SU-DHL-6 (cell line): ENCODE results near the gene RAB11FIP3.

ENCODE experiments used
- CTCF ChIP-seq: fragments of 200-600 bp; sonication (generic); IDR thresholded peaks from one replicate; pipeline ENCODE4 v1.5.1; 2017; ENCODE audit warnings: antibody characterized with exemption, mild to moderate bottlenecking, low read length, moderate library complexity; ENCODE audit not compliant: insufficient read depth, poor library complexity, severe bottlenecking
- EZH2phosphoT487 ChIP-seq: fragments of 200-600 bp; sonication (generic), shearing (Covaris generic); conservative IDR thresholded peaks from 2 replicates; pipeline ENCODE4 v1.6.1; 2018; ENCODE audit warnings: mild to moderate bottlenecking, antibody characterized with exemption, low read length, moderate library complexity, mixed read lengths

- TF ChIP-seq CTCF (no peak), EZH2phosphoT487 (no peak)
Observed at GRCh38 chr16:520847-521246, 95.4 kb downstream of the RAB11FIP3 start.
